ENCODE data around the gene NARF. TPM values are rescaled to one million over a fixed set of nuclear protein-coding genes. Genes with fewer than 3 reads are reported as not detected.
A peak's percentile ranks its signal among the peaks of the same experiment; 100 is the strongest.

The NARF gene
- polyA plus RNA-seq, 2 of the 4 experiments (the other 2 are of a cell fraction) = 51.2 to 89.6 TPM

DNA sequence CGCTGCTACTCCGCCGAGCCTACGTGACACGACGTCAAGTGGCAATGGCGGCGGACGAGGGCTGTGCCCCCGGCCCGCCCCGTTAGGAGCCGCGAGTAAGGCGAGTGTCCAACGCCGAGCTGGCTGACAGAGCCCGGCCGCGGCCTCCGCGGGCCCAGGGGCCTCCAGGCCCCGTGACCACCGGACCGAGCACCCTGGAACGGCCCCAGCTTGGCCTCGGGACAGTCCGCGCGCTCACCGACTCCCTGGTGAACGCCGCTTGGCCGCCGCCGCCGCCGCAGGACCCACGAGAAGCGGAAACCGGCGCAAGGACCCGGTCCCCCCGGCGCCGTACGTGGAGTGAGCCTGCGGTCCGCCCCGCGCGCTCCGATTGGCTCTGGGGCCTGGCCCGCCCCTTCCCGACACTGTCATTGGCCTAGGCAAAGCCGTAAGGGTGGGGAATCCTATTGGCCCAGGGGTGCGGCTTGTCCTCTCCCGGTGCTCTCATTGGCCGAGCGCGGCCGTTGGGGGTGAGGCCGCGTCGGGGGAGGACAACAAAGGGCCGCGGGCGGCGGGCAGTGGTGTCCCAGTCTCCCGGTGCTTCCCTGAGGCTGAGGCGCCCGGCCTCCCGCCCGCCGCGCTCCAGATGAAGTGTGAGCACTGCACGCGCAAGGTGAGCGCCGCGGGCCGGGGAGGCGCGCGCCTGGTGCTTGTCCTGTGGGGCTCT lies at the start of gene NARF (continued):
- TF ChIP-seq HOXB13 (CRISPR knock-in tag; IDR thresholded peaks at IDR 0.05; ENCODE audit: low read depth) (no peak; the same call in 1 of the 2 replicates), HOXA7 (CRISPR knock-in tag; IDR thresholded peaks at IDR 0.05) (no peak), FOXS1 (CRISPR knock-in tag; IDR thresholded peaks at IDR 0.05) (no peak), EHMT2 (IDR thresholded peaks at IDR 0.05; ENCODE audit: low read depth) (no peak), HOXB5 (CRISPR knock-in tag; IDR thresholded peaks at IDR 0.05) (no peak; the same call in 1 of the 2 replicates), ZC3H11A (IDR thresholded peaks at IDR 0.05) (no peak), FOSL2 (IDR thresholded peaks at IDR 0.05) (no peak), FOSL2 (CRISPR knock-in tag; IDR thresholded peaks at IDR 0.05) (peak; percentile 35; the same call in 1 of the 2 replicates), KDM5A (IDR thresholded peaks at IDR 0.05) (no peak), NPAS2 (CRISPR knock-in tag; IDR thresholded peaks at IDR 0.05; ENCODE audit: borderline replicate concordance) (no peak), RAD21 (conservative IDR thresholded peaks at IDR 0.05 in 1 of 2, IDR thresholded peaks at IDR 0.05 in 1 of 2) (no peak), POLR2AphosphoS2 (conservative IDR thresholded peaks at IDR 0.05; ENCODE audit: low read length) (no peak), FOSB (CRISPR knock-in tag; IDR thresholded peaks at IDR 0.05) (no peak), TFCP2L1 (CRISPR knock-in tag; IDR thresholded peaks at IDR 0.05) (0 out of 2 replicates have a peak, but pooled peaks have one; percentile 77), CHD2 (IDR thresholded peaks at IDR 0.05; ENCODE audit: low read length, partially characterized antibody) (no peak), MAFK (IDR thresholded peaks at IDR 0.05; ENCODE audit: partially characterized antibody) (no peak), RNF2 (IDR thresholded peaks at IDR 0.05; ENCODE audit: borderline replicate concordance, low read depth) (no peak), JUNB (IDR thresholded peaks at IDR 0.05) (no peak), RFX5 (IDR thresholded peaks at IDR 0.05) (peak; percentile 82; the same call in 1 of the 2 replicates), POLR2A (IDR thresholded peaks at IDR 0.05; ENCODE audit: low read length) (peak; percentile 69), TP53 (CRISPR knock-in tag; IDR thresholded peaks at IDR 0.05) (peak; percentile 59; the same call in 1 of the 2 replicates), NFE2L2 (conservative IDR thresholded peaks at IDR 0.05; ENCODE audit: low read length) (no peak)
- TF ChIP-seq, protein P1, sequence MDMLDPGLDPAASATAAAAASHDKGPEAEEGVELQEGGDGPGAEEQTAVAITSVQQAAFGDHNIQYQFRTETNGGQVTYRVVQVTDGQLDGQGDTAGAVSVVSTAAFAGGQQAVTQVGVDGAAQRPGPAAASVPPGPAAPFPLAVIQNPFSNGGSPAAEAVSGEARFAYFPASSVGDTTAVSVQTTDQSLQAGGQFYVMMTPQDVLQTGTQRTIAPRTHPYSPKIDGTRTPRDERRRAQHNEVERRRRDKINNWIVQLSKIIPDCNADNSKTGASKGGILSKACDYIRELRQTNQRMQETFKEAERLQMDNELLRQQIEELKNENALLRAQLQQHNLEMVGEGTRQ (IDR thresholded peaks at IDR 0.05) = no peak
- TF ChIP-seq, protein P2, sequence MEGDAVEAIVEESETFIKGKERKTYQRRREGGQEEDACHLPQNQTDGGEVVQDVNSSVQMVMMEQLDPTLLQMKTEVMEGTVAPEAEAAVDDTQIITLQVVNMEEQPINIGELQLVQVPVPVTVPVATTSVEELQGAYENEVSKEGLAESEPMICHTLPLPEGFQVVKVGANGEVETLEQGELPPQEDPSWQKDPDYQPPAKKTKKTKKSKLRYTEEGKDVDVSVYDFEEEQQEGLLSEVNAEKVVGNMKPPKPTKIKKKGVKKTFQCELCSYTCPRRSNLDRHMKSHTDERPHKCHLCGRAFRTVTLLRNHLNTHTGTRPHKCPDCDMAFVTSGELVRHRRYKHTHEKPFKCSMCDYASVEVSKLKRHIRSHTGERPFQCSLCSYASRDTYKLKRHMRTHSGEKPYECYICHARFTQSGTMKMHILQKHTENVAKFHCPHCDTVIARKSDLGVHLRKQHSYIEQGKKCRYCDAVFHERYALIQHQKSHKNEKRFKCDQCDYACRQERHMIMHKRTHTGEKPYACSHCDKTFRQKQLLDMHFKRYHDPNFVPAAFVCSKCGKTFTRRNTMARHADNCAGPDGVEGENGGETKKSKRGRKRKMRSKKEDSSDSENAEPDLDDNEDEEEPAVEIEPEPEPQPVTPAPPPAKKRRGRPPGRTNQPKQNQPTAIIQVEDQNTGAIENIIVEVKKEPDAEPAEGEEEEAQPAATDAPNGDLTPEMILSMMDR (IDR thresholded peaks at IDR 0.05) = no peak
- TF ChIP-seq, protein P3, sequence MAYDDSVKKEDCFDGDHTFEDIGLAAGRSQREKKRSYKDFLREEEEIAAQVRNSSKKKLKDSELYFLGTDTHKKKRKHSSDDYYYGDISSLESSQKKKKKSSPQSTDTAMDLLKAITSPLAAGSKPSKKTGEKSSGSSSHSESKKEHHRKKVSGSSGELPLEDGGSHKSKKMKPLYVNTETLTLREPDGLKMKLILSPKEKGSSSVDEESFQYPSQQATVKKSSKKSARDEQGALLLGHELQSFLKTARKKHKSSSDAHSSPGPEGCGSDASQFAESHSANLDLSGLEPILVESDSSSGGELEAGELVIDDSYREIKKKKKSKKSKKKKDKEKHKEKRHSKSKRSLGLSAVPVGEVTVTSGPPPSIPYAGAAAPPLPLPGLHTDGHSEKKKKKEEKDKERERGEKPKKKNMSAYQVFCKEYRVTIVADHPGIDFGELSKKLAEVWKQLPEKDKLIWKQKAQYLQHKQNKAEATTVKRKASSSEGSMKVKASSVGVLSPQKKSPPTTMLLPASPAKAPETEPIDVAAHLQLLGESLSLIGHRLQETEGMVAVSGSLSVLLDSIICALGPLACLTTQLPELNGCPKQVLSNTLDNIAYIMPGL (CRISPR knock-in tag; IDR thresholded peaks at IDR 0.05; ENCODE audit: borderline replicate concordance) = no peak
- TF ChIP-seq, protein P4, sequence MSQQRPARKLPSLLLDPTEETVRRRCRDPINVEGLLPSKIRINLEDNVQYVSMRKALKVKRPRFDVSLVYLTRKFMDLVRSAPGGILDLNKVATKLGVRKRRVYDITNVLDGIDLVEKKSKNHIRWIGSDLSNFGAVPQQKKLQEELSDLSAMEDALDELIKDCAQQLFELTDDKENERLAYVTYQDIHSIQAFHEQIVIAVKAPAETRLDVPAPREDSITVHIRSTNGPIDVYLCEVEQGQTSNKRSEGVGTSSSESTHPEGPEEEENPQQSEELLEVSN (IDR thresholded peaks at IDR 0.05; ENCODE audit: borderline replicate concordance, low read depth) = peak; percentile 77; the same call in 1 of the 2 replicates
